GM12873 (cell line): ENCODE results near the gene ZNF469.

ENCODE experiments used
- TF ChIP-seq, protein P1 (sequence below): IDR thresholded peaks from 2 replicates; pipeline ENCODE4 v1.5.1; 2012; ENCODE audit warnings: low read depth, mild to moderate bottlenecking, moderate library complexity, low read length, control low read depth; ENCODE audit not compliant: insufficient read depth; ENCODE audit errors: missing control alignments

Gene ZNF469

DNA sequence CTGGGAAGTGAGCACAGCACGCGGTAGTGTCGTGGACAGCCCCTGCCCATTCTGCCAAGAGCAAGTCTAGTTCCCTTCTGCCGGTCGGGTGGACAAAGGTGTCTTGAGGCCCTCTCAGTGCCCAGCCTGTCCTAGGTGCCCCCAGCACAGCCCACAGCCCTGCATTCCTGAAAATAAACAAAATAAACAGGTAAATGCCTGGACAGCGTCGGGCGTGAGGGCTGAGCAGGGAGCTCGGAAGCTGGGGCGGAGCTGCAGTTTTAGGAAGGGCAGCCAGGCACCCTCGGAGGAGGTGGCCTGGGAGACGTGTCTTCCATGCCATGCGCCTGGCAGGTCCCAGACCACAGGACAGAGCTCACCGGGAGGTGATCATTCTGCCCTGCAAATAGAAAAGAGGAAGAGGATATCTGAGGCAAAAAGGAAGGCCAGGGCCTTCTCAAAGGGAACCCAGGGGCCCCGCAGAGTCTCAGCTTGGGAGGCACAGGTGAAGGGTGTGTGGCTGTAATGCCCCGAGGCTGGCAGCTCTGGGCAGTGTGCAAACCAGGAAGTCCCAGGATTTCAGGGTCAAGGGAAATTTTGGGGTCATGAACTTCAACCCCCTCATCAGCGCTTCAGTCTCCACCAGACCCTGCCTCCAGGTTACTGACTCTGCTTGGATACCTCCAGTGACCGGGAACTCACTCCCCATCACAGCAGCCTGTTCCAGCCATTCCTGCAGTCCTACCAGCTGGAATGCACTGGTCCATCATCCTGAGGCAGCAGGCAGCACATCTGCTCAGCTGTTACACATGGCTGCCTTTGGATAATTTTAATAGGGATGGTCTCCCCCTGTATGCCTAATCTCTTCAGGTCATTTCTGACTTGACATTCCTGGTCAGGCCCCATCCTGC lies 1.7 kb downstream of the ZNF469 start:
- TF ChIP-seq, protein P1, sequence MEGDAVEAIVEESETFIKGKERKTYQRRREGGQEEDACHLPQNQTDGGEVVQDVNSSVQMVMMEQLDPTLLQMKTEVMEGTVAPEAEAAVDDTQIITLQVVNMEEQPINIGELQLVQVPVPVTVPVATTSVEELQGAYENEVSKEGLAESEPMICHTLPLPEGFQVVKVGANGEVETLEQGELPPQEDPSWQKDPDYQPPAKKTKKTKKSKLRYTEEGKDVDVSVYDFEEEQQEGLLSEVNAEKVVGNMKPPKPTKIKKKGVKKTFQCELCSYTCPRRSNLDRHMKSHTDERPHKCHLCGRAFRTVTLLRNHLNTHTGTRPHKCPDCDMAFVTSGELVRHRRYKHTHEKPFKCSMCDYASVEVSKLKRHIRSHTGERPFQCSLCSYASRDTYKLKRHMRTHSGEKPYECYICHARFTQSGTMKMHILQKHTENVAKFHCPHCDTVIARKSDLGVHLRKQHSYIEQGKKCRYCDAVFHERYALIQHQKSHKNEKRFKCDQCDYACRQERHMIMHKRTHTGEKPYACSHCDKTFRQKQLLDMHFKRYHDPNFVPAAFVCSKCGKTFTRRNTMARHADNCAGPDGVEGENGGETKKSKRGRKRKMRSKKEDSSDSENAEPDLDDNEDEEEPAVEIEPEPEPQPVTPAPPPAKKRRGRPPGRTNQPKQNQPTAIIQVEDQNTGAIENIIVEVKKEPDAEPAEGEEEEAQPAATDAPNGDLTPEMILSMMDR: no peak

- TF ChIP-seq, protein P1: no peak
These were observed 2.4 kb downstream of the ZNF469 start for GRCh38 chr16:88385112-88385594.

DNA sequence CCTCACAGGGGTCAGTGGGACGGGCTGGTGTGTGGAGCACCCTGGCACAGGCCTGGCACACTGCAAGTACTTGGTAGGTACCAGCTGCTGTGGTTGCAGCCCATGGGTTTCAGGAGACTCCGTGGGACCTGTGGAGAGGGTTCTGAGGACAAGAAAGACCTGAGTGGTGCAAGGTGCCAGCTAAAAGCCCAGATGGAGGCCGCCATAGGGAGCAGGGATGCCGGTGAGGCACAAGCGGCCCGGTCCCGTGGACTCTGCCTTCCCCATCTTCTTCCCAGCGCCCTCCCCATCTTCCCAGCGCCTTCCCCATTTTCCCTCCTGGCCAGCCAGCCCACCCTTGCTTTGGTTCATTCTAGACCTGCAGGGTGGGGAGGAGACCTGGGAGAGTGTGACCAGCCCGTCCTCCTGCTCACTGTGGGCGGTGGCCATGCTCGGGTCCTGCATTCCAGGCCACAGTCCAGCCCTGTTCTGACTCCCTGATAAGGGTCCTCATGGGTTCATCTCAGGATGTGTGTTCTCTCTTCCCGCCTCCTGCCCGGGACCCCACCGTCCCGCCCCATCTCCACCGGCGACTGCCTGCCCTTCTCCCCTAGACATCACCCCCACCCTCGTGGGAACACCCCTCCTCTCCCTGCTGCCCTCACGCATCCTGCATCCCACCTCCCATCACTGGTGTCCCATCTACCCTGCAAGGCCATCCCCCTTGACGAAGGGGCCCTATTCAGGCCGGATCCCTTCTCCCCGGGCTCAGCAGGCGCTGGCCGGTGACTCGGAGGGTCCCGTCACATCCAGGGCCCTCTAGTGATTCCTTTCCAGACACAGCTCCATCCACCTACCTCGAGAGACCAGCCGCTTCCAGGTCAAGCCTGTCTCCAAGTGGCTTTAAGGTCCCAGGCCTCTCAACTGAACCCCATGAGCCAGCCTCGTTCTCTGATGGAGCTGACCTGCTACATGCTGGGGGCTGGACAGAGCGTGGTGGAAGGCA lies 3.4 kb downstream of the ZNF469 start:
- TF ChIP-seq, protein P1: no peak

DNA sequence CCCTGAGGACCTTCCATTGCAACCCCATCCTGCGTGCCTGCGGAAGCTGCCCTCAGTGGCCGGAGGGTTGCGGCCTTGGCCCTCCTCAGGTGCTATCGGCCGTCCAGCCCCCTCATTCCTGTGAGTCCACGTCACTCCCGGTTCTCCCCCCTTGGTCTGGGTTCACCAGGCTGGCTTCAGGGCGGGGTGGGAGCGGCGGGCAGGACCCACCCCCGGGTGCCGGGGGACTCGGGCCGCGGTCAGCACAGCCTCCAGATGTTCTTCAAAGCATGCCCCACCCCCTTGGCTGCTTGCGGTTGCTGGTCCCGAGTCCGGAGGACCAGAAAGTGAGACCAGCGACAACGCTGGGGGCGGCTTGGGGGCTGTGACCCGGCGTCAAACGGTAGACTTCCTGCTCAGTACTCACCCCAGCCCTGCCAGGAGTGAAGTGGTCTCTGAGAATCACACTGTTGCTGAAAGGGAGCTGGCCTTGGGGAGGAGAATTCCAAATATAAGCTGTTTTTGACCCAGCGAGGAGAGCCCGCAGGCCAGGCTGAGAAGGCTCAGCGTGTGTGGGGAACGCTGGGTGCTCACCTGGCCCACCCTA lies 4.5 kb downstream of the ZNF469 start:
- TF ChIP-seq, protein P1: no peak

GRCh38 chr16:88387941-88388627 lies 5.3 kb downstream of the ZNF469 start:
- TF ChIP-seq, protein P1: no peak

DNA sequence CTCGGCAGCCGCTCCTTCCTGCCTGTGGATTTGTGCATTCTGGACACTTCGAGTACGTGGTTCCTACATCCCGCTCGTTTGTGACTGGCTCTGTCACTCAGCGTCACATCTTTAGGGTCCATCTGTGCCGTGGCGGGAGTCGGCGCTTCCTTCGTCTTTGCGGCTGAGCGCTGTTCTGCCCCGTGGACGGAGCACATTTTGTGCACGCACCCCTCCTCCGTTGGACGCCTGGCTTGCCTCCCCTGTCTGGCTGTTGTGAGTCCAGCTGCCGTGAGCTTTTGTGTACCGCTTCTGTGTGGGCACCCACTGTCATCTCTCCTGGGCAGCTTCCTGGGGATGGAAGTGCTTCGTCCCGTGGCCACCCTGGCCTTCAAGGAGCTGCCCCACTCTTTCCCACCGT lies 6.4 kb downstream of the ZNF469 start:
- TF ChIP-seq, protein P1: no peak
